Measurements from ENCODE around the gene RUNX2. TPM values are rescaled to one million over a fixed set of nuclear protein-coding genes. Genes with fewer than 3 reads are reported as not detected.

RUNX2 gene
- total RNA-seq, 2 experiments from 2014 or later: 0.27 to 0.44 TPM

DNA sequence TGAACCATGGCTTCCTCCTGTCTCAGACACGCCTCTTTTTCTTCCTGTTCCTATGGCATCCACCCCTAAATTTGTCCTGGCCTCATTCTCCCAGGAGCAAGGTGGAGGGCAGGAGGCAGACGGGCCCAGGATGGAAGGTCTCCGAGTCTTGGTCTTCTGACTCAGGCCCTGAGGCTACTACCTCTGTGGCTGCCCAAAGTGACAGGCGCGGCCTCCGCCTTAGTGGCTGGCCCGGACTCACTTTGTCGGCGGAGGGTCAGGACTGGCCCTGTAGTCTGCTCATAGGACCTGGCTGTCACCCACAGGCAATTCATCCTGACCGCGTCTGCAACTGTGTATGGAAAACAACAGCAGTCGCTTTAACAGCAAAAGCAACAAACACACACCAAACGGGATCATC, 312.7 kb downstream of the RUNX2 start:
- no peak overlapping the region for H2AFZ ChIP-seq (ENCODE audit: low read length)
- CTCF ChIA-PET (ENCODE audit: unreplicated experiment): no interaction called here
- no peaks in the 10 kb centered on the region for H3K79me2 ChIP-seq (ENCODE audit: insufficient read depth, low read depth, low read length)
- no peak overlapping the region for H3K27ac ChIP-seq (ENCODE audit: low read depth, low read length, poor library complexity, severe bottlenecking)
- no peaks in the 10 kb centered on the region for H4K20me1 ChIP-seq (ENCODE audit: insufficient read depth, low read length)
- intact Hi-C loops (cut with micrococcal nuclease; ENCODE audit: unreplicated experiment): no loop called here
- H3K4me1 ChIP-seq (ENCODE audit: insufficient read depth, low read length, poor library complexity, severe bottlenecking): peaks cover 9% of the 10 kb centered on the region
- H3K36me3 ChIP-seq (ENCODE audit: insufficient read depth, low read length): no peaks in the 10 kb centered on the region
- TF ChIP-seq, protein P1, sequence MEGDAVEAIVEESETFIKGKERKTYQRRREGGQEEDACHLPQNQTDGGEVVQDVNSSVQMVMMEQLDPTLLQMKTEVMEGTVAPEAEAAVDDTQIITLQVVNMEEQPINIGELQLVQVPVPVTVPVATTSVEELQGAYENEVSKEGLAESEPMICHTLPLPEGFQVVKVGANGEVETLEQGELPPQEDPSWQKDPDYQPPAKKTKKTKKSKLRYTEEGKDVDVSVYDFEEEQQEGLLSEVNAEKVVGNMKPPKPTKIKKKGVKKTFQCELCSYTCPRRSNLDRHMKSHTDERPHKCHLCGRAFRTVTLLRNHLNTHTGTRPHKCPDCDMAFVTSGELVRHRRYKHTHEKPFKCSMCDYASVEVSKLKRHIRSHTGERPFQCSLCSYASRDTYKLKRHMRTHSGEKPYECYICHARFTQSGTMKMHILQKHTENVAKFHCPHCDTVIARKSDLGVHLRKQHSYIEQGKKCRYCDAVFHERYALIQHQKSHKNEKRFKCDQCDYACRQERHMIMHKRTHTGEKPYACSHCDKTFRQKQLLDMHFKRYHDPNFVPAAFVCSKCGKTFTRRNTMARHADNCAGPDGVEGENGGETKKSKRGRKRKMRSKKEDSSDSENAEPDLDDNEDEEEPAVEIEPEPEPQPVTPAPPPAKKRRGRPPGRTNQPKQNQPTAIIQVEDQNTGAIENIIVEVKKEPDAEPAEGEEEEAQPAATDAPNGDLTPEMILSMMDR (conservative IDR thresholded peaks at IDR 0.05; ENCODE audit: low read length): no peak
- no peak for TF ChIP-seq EZH2phosphoT487 (IDR thresholded peaks at IDR 0.05; ENCODE audit: borderline replicate concordance, low read depth, low read length)
- DNase-seq (ENCODE audit: low spot score): no peak
- no peak overlapping the region for H3K4me2 ChIP-seq (ENCODE audit: low read length)
- BruUV-seq (replicated peaks): no TSS peak
- POLR2A ChIA-PET: no interaction called here
- H3K9me2 ChIP-seq (ENCODE audit: insufficient read depth, low read length): no peaks in the 10 kb centered on the region
- H3K4me3 ChIP-seq (ENCODE audit: low read depth, low read length, poor library complexity, severe bottlenecking): no peak overlapping the region
- H3K9me3 ChIP-seq (ENCODE audit: low read length): no peaks in the 10 kb centered on the region

DNA sequence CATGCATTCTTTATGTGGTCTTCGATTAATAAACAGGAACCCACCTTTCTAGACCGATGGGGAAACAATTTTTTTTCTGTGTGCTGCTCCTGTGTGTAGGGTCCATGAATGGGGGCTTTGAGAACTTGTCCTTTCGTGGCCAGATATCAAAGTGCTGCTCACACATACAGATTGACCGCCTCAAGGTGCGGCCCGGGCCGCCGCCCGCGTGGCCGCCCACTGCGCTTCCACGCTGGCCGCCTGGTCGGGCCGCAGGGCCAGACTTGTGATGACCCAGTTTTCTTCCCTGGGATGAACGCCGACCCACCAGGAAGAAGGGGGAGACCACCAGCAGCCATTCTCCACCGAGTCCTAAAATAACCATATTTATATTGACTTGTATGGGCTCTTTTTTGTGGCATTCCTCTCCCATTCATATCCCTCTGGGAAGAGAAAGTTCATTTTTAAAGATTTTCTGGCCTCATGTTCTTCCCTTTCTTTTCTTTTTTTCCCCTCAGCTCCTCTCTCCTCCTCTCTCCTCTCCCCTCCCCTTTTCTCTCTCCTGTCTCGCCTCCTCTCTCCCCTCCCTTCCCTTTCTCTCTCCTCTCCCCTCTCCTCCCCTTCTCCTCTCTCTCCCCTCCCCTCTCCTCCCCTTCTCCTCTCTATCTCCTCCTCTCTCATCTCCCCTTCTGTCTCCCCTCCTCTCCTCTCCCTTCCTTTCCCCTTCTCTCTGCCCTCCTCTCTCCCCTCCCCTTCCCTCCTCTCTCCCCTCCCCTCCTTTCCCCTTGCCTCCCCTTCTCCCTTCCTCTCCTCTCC, 314.4 kb downstream of the RUNX2 start:
- Histone ChIP-seq H3K4me3 (ENCODE audit: low read depth, low read length, poor library complexity, severe bottlenecking) (no peak overlapping the region), H4K20me1 (ENCODE audit: insufficient read depth, low read length) (no peaks in the 10 kb centered on the region), H3K79me2 (ENCODE audit: insufficient read depth, low read depth, low read length) (no peaks in the 10 kb centered on the region), H3K9me3 (ENCODE audit: low read length) (no peaks in the 10 kb centered on the region), H3K36me3 (ENCODE audit: insufficient read depth, low read length) (no peaks in the 10 kb centered on the region), H3K4me1 (ENCODE audit: insufficient read depth, low read length, poor library complexity, severe bottlenecking) (peaks cover 11% of the 10 kb centered on the region), H2AFZ (ENCODE audit: low read length) (no peak overlapping the region), H3K4me2 (ENCODE audit: low read length) (no peak overlapping the region), H3K9me2 (ENCODE audit: insufficient read depth, low read length) (no peaks in the 10 kb centered on the region), H3K27ac (ENCODE audit: low read depth, low read length, poor library complexity, severe bottlenecking) (no peak overlapping the region)
- DNase-seq (ENCODE audit: low spot score): no peak
- BruUV-seq (replicated peaks): no TSS peak
- TF ChIP-seq EZH2phosphoT487 (IDR thresholded peaks at IDR 0.05; ENCODE audit: borderline replicate concordance, low read depth, low read length): no peak
- TF ChIP-seq, protein P1 (conservative IDR thresholded peaks at IDR 0.05; ENCODE audit: low read length): no peak
- ChIA-PET CTCF (ENCODE audit: unreplicated experiment) (no interaction called here), POLR2A (interaction anchor here (1.1 kb wide), 1 partner anchor 10 kb away, joined by 3 read pairs; no protein-coding TSS in a partner anchor)
- intact Hi-C loops (cut with micrococcal nuclease; ENCODE audit: unreplicated experiment): no loop called here

DNA sequence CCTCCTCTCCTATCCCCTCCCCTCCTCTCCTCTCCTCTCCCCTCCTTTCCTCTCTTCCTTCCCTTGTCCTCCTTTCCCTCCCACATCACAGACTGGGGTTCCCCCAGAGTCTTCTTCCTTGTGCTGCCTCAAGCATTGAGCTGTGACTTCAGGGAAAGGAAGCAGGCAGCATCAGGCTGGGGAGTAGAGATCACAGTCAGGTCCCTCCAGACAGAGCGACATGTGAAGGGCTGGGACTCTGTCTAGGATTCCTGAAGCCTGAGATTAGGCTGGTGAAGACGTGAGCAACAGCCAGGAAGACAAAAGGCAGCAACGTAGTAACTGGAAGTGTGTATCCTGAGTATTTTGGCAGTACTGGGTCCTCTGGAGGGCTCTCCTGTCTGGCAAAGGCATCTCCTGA, 315.0 kb downstream of the RUNX2 start:
- intact Hi-C loops (cut with micrococcal nuclease; ENCODE audit: unreplicated experiment): no loop called here
- H3K36me3 ChIP-seq (ENCODE audit: insufficient read depth, low read length): no peaks in the 10 kb centered on the region
- H3K27ac ChIP-seq (ENCODE audit: low read depth, low read length, poor library complexity, severe bottlenecking): no peak overlapping the region
- no peak for TF ChIP-seq EZH2phosphoT487 (IDR thresholded peaks at IDR 0.05; ENCODE audit: borderline replicate concordance, low read depth, low read length)
- TF ChIP-seq, protein P1 (conservative IDR thresholded peaks at IDR 0.05; ENCODE audit: low read length): no peak
- H3K4me1 ChIP-seq (ENCODE audit: insufficient read depth, low read length, poor library complexity, severe bottlenecking): peaks cover 17% of the 10 kb centered on the region
- H3K4me2 ChIP-seq (ENCODE audit: low read length): no peak overlapping the region
- ChIA-PET POLR2A (interaction anchor here (0.6 kb wide), 1 partner anchor 39 kb away, joined by 4 read pairs; no protein-coding TSS in a partner anchor), CTCF (ENCODE audit: unreplicated experiment) (no interaction called here)
- no peak overlapping the region for H3K4me3 ChIP-seq (ENCODE audit: low read depth, low read length, poor library complexity, severe bottlenecking)
- H3K9me3 ChIP-seq (ENCODE audit: low read length): no peaks in the 10 kb centered on the region
- H3K9me2 ChIP-seq (ENCODE audit: insufficient read depth, low read length): no peaks in the 10 kb centered on the region
- no TSS peak for BruUV-seq (replicated peaks)
- H3K79me2 ChIP-seq (ENCODE audit: insufficient read depth, low read depth, low read length): no peaks in the 10 kb centered on the region
- DNase-seq (ENCODE audit: low spot score): no peak
- H4K20me1 ChIP-seq (ENCODE audit: insufficient read depth, low read length): no peaks in the 10 kb centered on the region
- no peak overlapping the region for H2AFZ ChIP-seq (ENCODE audit: low read length)

Measured in OCI-LY7 (cell line).